GM18868 (cell line): Measurements from ENCODE around the gene TSPEAR.

Source experiments
- ATAC-seq: cut with Tn5 transposase; IDR thresholded peaks from one replicate; pipeline ENCODE4 v1.9.1; 2021; ENCODE audit warnings: mild to moderate bottlenecking, moderate library complexity; ENCODE audit not compliant: unreplicated experiment

TSPEAR gene

DNA sequence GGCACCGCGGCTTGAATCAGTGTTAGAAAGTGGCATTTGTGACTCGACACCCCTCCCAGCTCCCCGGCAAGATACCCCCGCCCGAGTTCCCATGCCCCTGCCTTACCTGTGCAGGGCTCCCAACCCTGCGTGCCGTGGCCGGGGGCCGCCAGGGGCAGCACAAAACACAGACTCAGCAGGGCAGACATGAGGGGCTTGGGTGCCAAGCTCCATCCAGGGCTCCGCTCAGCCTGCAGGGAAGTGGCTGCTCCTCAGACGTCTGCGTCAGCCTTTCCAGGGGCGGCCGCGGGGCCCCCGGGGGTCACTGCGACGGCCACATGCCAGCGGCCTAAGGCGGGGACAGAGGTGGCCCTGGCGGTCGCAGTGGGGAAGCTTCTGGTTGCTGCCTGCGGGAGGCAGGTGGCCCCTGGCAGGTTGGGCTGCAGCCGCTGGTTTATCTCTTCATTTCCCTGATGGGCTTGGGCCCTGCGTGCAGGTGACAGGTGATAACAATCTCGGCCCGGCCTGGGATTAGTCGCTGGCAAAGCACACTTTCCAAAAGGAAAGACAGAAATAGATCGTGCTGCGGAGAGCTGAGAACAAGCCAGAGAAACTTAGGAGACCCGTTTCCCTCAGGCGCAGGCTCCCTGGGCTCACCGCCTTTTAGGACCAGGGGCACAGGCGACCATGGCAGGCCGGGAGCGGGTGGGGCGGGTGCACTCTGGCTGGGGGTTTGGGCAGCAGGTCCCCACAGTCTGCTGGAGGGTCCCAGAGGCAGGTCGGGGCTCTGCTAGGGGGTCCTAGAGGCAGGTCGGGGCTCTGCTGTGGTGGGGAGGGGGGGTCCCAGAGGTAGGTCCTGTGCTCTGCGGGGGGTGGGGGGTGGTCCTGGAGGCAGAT, at the start of gene TSPEAR:
Gene TSPEAR, minus strand, starts transcription at position 246 of the 876 bp plus-strand sequence. Its CDS starts 58 bp downstream, at position 188.
- no peak for ATAC-seq

DNA sequence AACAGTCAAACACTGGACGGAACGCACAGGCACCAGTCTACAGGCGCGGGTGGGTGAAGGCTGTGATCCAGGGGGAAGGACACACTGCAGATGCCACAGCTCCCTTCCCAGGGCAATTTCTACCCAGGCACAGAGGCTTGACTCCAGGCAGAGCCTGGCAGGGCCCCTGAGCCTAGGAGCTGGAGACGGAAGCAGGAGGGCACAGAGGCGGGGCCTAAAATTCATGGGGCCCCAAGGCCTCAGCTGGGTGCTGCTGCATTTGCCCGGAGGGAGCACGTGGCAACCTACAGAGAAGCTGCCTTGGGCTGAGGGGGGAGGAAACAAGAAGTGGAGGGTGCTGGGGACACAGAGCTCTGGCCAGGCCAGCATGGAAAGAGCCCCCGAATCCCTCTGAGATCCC, 49.0 kb upstream of the TSPEAR start:
- ATAC-seq: no peak

DNA sequence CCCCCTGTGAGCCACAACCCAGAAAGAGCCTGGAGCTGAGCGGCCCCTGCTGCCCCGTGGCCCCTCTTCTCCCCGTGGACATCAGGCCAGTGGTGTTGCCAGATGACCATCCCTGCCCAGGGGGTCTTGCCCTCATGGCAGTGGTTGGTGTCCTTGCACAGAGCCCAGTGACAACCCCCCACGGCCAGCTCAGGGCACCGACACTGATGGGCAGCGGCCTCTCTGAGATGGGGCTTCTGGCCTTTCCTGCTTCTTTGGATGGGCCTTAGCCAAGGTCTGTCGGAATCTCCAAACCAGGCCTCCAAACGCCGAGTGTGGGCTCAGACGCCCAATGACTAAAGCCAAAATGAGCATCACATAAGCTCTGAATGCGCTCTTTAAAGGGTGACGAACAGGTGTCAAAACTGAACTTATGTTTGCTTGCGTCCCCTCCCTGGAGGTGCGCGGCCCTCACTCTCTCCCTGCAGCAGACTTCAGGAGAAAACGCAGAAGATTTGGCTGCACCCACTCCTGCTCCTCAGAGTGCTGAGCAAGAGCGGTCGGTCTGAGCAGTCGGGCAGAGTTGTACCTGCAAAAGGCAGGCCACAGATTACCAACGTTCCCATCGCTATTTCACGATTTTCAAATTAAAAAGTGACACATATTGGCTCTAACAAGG, 48.4 kb upstream of the TSPEAR start:
- no peak for ATAC-seq

DNA sequence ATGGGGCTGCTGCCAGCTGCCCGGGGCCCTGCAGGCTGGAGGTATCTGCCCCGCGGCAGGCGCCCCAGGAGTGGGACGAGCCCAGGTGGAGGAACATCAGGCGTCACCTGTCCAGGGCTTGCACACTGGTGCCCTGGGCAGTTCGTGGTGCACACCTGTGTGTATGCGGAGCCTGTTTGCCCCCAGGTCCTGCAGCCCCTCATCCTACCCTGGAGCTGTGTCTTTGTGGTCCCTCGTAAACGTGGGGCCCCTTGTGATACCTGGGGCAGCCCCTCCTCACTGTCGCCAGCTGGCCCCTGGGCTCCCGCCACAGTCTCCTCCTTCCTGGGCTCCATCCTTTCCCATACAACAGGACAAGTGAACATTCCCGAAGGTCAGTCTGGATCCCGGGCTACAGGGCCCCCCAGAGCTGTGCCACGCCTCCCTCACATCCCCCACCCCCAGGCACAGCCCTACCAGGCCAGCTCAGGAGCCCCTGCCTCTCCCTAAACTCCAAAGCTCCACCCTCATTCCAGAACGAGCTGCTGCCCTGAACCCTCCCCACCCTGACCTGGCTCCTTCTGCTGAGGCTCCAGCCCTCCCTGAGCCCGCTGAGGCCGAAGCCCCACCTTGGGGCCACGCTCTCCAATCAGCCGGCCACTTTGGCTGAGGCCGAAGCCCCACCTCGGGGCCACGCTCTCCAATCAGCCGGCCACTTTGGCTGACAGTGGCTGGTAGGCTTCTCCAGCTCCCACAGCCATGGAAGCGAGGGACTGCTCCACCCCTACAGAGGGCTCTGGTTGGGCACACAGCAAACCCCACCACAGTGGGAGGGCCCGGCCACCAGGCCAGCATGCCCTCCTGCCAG, 47.6 kb upstream of the TSPEAR start:
- no peak for ATAC-seq

DNA sequence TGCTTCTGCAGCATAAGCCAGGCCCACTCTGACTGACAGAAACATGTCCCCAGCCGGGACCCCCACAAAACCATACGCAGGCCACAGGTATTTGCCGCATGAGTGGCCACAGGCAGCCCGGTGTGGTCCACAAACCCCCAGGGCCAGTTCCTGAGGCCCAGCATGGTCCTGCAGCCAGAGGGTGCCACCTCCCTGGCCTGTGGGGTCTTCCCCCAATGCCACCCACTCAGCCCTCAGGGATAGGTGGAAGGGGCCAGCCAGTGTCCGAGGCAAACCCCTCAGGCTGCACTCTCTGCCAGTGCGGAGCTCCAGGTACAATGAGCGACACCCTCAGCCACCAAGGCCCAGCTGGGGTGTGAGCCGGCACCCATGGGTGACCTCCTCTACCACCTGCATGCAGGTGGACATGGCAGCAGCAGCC, 46.8 kb upstream of the TSPEAR start:
- no peak for ATAC-seq

DNA sequence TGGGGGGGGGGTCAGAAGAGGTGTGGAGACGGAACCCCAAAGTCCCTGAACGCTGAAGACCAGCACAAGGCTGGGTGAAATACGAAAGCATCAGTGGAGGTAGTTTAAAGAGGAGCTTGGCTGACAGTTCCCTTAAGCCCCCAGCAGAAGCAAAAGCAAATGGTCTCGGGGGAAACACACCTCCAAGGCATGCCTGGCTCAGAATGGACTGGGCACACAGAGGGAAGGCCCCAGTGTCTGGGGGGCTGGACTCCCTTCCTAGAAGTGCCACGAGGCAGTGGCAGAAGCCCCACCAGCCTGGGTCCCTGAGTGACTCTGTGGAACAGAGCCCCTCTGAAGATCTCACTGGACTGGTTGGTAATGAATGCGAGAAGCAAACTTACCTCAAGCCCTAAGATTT, 46.4 kb upstream of the TSPEAR start:
- no peak for ATAC-seq

DNA sequence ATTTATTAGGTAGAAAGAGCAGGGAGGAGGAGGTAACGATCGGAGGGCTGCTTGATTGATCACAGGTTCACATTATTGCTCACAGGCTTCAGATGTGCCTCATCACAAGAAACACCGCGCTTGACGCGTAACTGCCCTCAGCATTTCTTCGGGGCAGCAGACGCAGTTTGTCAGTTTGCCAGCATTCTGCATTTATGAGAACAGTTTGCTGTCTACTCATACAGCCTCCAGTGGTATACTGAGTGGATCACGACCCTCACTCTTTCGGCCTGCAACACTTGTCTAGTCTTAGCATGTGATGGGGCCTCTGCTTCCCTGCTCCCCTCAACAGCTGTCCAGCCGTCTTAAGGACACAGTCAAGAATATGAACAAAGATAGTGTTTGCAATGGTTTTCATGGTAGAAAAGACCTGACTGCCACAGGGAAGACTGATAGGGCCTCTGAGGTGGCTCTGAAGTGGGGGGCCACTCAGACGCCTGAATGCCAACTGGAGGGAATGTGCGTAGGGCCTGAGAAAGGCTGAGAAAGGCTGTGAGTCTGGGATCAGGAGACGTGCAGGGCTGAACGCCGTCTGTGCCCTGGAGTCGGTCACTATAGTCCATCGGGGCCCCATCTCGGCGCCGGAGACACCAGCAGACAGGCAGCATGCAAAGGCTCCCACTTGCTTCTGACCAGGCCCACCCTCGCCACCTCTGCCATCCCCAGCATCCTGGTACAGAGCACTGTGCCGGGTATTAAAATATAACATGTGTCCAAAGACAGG, 45.2 kb upstream of the TSPEAR start:
- no peak for ATAC-seq

DNA sequence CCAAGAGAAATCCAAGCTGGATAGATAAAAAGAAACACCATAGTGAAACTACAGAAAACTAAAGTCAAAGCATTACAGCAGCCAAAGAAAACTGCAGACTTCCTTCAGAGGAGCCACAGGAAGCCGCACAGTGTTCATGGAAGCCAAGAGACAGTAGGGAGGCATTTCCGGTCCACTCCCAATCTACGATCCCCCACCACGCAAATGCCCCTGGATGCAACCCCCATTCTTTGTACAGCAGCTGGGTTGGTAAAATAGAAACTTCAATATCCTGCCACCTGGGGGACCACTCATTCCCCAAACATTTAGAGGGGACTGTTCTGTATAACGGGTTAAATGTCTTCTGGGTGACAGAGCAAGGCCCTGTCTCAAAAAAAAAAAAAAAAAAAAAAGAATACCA, 43.9 kb upstream of the TSPEAR start:
- ATAC-seq: no peak

DNA sequence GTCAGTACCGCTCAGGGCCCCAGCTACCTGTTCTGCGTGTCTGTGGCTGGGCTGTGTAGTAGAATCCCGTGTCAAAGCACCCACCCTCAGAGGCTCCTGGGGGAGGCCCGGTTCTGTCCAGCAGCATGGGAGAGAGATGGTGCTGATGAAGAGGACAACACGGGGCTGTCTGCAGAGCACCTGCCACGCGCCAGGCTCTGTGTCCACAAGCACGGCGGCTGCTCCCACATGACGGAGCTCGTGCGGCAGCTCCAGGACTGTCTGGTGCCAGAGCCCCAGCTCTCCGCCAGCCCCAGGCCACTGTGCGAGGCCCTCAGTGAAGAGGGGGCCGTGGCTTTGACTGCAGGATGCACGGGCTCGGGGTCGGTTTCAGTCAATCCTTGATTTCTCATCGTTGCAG, 42.0 kb upstream of the TSPEAR start:
- ATAC-seq: no peak

DNA sequence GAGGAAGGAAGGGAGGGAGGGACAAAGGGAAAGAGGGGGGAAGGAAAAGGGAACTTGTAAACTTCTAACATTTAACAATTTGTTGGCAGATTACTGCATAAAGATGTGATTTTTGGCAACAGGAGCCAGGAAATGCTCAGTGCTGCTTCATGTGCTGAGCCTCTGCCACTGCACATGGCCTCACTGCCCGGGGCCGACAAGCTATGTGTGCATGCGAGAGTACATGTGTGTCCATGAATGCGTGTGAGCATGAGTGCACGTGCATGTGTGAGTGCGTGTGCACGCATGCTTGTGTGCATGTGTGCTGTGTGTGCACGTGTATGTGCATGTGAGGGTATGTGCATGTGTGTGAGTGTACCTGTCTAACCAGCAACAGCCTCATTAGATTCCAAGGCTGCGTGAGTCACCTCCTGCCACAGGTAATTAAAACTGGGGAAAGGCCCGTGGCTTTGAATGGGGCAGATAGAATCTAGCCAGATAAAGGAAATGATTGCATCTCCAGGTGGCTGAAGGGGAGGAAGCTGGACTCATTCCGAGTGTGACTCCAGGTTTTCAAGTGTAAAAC, 41.4 kb upstream of the TSPEAR start:
- ATAC-seq: no peak

DNA sequence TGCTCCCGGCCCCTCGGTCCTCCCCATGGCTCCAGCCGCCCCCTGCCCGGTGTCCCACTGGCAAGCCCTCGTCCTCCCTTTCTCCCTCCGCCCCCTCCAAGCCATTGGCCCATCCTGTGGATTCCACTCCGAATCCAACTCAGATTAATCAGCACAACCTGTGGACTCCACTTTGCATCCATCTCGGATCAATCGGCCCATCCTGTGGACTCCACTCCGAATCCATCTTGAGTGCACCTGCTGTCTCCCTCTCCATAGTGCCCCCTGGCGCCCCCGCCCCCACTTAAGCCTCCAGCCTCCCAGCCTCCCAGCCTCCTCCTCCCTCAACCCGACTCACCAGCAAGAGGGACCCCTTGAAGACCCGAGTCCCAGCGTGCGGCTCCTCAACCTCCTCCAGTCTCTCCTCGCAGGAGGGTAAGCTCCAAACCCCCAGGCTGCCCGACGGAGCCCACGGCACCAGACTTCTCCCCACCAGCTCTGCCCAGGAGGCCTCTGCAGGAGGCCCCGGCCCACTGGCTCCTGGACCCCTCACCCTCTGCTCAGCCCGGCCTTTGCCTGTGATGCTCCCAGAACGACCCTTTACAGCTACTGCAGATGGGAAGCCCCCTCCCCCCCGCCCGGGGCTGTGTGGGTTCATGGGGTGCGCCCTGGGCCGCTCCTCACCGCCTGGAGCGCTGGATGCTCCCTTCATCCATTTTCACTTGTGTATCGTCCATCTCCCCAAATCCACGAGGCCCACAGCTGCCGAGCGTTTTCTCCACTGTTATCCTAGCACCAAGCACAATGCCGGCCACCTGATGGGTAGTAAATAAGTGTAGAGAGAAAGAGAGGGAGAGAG, 40.6 kb upstream of the TSPEAR start:
- ATAC-seq: no peak

DNA sequence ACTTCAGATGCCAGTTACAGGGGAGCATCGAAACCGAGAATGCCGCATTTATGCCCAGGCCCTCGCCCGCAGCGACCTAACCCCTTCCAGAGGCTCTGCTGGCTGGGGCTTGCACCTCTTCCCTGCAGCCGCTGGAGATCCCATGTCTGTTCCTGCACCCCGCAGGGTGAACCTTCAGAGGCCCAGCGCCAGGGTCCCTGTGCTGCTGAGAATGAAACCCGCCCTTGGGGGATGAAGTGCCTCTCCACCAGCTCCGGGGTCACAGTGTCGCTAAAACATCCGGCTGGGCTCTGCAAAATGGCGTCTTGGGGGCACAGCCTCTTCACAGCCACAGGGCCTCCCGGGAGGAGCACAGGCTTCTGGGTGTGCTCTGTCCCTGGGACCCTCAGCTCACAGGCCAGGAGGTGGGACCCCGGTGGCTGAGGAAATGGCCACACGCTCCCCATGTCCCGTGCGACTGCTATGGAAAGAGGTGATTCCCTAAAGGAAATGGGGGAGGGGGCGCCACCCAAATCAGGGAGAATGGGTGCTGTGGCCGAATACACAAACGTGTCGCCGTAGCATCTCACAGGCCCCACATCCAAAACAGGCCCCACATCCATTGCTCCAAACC, 39.9 kb upstream of the TSPEAR start:
- no peak for ATAC-seq

DNA sequence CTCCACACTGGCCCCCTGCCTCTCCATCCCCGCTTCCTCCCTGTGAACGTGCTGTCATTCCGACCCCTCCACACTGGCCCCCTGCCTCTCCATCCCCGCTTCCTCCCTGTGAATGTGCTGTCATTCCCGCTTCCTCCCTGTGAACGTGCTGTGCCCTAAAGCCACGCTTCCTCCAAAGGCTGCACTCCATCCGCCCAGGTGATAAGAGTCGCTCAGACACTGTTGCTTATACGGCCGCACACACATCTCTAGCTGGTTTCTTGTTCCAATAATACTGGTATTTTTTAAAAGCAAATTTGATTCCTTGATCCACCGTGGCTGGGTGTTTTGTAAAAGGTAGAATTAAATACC, 39.3 kb upstream of the TSPEAR start:
- ATAC-seq: no peak

DNA sequence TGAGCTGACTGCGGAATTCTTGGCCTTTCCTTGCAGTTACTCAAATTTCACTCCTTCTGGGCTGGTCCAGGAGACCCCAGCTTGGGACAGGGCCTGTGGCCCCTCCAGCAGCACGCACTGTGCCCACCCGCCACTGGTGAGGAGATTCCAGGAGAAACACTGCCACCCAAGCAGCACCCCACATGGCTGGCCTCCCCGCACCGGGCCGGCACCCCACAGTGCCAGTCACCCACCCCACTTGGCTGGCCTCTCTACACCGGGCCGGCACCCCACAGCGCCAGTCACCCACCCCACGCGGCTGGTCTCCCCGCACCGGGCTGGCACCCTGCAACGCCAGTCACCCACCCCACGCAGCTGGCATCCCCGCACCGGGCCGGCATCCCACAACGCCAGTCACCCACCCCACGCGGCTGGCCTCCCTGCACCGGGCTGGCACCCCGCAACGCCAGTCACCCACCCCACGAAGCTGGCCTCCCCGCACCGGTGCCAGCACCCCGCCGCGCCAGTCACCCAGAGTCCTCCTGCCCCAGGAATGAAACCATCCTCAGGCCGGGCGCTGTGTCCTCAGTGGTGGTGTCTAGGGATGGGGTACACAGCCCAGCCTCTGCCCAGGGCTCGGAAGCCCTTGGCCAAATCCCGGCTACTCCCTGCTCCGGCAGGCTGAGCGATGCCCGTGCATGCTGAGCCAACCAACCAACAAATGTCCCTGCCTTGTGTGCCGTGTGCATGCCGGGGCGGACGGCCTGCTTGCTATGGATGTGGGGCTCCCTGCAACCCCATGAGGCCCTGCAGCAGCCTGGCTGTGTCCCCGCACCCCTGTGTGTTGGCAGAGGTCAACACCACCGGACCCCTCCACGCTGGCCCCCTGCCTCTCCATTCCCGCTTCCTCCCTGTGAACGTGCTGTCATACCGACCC, 38.6 kb upstream of the TSPEAR start:
- ATAC-seq: no peak

DNA sequence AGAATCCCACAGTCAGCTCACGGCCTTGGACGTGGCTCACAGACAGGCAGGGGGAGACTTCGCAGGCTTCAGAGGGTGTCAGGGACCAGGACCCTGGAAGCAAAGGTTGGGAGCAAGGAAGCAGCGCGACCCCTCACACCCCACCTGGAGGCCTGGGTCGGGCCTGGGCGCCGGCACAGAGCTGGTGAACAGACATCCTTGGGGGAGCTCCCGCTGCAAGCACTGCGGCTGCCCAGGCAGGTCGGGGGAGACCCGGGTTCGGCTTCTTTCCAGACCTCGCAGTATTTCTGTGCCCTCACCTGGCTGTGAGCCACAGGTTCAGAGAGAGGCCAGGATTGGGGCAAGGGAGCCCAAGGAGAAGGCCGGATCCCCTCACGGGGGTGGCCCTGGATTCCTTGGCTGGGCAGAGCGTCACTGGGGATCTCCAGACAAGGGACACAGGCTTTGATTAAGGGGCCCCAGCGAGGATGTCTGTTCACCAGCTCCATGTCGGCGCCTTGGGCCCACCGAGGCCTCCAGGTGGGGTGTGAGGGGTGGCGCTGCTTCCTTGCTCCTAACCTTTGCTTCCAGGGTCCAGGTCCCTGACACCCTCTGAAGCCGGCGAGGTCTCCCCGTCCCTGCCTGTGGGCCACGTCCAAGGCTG, 37.9 kb upstream of the TSPEAR start:
- no peak for ATAC-seq

DNA sequence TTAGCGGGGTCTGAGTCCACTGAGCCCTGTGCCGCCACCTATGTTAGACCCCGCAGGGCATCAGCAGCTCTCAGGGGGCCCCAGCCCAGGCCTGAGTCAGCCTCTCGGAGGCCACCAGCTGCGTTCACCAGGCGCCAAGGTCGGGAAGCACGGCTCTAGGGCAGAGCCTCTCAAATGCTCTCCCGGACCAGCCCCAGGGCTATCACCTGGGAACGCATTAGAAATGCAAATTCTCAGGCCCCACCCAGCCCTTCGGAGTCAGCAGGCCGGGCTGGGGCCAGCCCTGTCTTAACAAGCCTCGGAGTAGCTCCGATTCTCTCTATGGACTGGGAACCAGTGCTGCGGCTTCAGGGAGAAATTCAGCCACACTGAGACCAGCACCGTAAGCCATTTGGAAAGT, 37.2 kb upstream of the TSPEAR start:
- no peak for ATAC-seq

DNA sequence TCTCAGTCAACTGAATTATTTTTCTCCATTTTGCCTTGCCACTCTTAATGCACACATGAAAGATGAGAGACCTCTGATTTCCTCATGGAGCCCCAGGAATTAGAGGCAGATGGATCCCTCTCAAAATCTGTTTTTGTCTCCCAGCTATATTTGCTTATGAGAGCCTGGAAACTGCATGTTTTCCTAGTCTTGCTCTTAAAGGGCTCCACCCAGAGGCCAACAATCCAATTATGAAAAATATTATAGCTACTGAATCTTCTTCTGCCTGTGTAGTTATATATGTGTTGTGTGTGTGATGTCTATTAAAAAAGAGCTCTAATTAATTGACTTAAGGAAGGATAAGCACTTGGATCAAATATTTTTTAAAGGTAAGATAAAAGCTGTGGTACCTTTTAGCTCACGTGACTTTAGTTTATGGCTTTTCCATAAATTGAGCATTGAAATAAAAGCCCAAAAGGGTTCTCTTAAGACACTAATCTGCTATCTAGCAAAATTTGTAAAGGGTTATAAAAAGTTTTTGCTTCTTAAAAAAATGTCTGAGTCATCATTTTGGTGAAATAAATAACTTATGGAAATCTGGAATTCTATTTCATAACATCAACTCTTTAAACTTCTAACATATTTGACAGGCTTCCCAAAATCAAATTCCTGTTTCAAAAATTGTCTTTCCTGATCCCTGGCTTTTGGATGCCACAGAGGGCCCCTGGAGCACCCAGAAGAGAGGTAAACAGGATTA, 31.2 kb upstream of the TSPEAR start:
- no peak for ATAC-seq
